GM21390 (cell line): ENCODE results near the gene KRT7.

Source experiments
- ATAC-seq: cut with Tn5 transposase; IDR thresholded peaks from one replicate; pipeline ENCODE4 v1.9.1; 2021; ENCODE audit not compliant: unreplicated experiment

The KRT7 gene

GRCh38 chr12:52294803-52295202, 61.8 kb downstream of the KRT7 start:
- no peak for ATAC-seq

DNA sequence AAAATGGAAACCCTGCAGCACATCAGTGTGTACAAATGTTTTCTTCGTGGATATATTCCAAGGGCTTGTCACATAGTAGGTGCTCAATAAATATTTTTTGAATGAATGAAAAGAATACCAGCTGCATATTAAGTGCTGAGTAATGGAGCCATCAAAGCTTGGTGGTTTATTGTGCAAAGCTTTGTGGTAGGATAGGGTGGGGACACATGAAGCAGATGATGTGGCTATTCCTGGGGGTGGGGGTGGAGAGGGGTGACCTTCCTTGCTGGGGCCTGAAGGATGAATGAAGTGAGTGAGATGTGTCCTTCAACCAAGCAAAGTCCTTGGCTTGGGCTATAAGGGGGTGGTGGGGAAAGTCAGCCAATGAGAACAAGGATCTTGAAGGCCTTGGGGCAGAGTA, 62.6 kb downstream of the KRT7 start:
- no peak for ATAC-seq

DNA sequence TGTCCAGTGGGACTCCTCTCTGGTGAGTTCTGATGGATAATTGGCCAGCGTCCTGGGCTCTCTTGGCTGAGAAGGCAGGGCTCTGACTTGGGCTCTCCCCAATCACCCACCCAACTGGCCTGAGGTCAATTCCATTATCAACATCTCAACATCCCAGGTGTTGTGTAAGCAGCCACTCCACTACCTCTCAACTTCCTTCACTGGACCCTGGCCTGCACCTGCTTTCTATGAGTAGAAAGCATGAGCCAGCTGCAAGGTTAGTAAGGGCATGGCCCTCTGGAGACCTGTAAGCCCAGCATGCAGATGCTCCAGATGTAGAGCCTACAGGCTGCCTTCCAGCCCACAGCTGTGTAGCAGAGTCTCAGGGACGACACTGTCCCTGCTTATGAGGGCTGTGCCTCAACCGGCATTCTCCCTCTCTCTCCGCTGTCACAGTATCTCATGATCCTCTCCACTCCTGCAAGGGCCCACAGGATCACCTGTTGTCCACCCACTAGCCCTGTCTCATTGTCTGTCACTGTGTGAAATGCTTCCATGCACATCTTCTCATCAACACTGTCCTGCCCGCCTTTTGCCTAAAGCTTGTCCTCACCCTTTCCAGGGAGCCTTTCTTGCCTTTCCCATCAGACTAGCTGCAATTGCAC, 63.7 kb downstream of the KRT7 start:
- no peak for ATAC-seq
